HG03139 (cell line): ENCODE data around the gene SIPA1L3.
A peak's percentile ranks its signal among the peaks of the same experiment; 100 is the strongest.
"Not testable (repeated sequence)": the region's sequence is repeated elsewhere in the genome, so short reads cannot be mapped to it uniquely, and the experiment has no call there.

Source experiments
- ATAC-seq: cut with Tn5 transposase; IDR thresholded peaks from one replicate; pipeline ENCODE4 v1.9.1; 2021; ENCODE audit not compliant: unreplicated experiment

Gene SIPA1L3

GRCh38 chr19:37906869-37907734 lies at the start of gene SIPA1L3:
Gene SIPA1L3, plus strand, starts transcription at chr19:37907208. Its CDS starts 174,358 bp downstream, at chr19:38081566.
- peak; percentile 67 for ATAC-seq

DNA sequence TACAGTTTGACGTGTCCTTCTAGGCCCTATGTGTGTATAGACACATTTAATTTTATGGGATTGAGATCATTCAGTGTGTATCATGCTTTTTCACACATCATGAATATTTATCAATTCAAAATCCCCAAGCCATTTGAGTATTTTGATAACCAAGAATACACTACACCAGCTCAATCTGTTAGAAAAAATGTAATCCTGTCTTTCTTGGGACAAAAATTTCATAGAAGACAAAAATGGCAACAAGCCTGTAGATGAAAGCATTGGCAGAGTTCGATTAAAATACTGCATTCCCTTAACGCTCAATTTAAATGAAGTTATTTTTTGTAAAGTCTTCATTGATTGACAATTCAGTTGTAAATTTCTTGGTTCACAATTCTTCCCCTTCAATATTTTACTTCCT lies 42.5 kb upstream of the SIPA1L3 start:
- no peak for ATAC-seq

GRCh38 chr19:37865930-37866329 lies 41.1 kb upstream of the SIPA1L3 start:
- ATAC-seq: not testable (repeated sequence)

DNA sequence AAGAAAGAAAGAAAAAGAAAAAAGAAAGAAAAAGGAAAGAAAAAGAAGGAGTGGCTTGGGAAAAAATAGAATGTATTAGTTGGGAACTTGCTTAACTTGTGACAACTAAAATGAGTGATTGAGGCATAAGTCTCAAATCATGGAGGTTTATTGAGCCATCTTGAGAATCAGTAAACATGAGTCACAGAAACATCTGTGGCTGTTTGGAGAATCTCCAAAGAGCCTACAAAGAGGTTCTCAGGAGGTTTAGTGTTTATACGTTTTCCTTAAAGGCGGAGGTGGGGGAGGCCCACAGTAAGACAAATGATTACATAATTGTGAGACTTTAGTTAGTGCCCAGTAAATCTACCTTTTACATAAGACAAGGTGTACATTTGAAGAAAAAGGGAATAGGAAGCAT lies 39.2 kb upstream of the SIPA1L3 start:
- ATAC-seq: no peak

- ATAC-seq: no peak
Measured at GRCh38 chr19:37869766-37870340, 37.2 kb upstream of the SIPA1L3 start.

DNA sequence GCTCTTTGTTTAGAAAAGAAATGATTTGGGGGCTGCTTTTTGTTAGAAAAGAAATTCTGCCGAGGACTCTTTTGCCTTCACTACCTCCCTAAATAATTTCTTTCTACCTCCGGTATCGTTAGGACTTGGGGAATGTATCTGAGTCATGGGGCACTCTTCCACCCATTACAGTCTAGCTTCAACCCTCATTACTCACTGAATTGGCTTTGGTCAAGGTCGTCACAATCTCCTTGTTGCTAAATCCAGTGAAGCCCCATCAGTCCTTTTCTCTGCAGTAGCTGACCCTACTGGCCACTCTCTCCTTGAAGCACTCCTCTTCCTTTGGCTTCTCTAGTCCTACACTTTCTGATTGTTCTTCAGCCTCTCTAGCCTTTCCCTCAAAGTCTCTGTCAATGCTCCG lies 34.6 kb upstream of the SIPA1L3 start:
- ATAC-seq: no peak

DNA sequence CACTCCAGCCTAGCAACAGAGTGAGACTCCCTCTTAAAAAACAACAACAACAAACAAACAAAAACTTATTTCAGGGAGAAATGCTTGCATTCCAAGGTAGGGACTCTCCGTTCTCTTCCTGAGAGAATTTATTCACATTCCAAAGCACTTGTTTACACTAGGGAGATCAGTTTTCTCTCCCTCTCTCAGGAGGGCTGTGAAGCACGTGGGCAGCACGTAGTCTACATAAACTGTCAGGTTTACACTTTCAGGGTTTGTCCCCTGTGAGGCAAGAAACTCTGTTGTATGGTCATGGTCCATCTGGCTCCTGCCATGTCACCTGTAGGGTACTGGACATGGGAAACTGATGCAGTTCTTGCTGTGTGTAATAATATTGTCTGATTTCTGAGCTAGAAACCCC lies 32.2 kb upstream of the SIPA1L3 start:
- ATAC-seq: no peak

DNA sequence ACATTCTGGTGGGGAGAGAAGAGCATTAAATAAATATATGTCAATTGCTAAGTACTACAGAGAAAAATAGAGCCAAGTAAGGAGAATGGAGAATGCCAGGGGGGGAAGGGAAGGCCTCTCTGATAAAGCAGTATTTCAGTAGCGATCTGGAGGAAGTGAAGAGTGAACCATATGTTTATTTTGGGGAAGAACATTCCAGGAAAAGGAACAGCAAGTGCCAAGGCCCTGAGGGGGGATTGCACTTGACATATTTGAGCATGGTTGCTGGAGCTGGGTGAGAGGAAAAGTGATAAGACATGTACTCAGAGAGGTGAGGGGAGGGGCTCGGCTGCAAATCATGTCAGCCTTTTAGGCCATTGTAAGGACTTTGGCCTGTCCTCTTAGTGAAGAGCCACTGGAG lies 31.0 kb upstream of the SIPA1L3 start:
- no peak for ATAC-seq

DNA sequence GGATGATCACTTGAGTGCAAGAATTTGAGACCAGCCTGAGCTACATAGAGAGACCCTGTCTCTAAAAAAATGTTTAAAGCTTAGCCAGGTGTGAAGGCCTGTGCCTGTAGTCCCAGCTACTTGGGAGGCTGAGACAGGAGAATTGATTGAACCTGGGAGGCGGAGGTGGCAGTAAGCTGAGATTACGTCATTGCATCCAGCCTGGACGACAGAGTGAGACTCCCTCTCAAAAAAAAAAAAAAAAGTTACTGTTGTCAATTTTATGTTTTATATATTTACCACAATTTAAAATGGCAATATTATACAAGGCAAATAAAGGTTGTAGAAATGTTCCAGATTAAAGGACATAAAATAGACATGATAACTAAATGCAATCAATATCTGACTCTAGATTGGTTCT lies 29.9 kb upstream of the SIPA1L3 start:
- ATAC-seq: no peak

- ATAC-seq: no peak
Measured at GRCh38 chr19:37885392-37885791, 21.6 kb upstream of the SIPA1L3 start.

- ATAC-seq: no peak
Measured at GRCh38 chr19:37886571-37886970, 20.4 kb upstream of the SIPA1L3 start.

- ATAC-seq: no peak
Measured at GRCh38 chr19:37893845-37894575, 13.0 kb upstream of the SIPA1L3 start.

GRCh38 chr19:37896180-37896579 lies 10.8 kb upstream of the SIPA1L3 start:
- no peak for ATAC-seq

DNA sequence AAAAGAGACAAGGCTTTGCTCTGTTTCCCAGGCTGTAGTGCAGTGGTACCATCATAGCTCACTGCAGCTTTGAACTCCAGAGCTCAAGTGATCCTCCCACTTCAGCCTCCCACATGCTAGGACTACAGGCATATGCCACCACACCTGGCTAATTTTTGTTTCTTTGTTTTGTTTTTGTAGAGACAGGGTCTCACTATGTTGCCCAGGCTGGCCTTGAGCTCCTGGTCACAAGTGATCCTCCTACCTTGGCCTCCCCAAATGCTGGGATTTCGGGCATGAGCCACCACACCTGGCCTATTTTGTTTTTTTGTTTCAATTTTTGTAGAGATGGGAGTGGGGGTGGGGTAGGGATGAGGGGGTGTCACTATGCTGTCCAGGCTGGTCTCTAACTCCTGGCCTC lies 7.6 kb upstream of the SIPA1L3 start:
- no peak for ATAC-seq

- ATAC-seq: no peak
Measured at GRCh38 chr19:37899966-37900365, 7.0 kb upstream of the SIPA1L3 start.

DNA sequence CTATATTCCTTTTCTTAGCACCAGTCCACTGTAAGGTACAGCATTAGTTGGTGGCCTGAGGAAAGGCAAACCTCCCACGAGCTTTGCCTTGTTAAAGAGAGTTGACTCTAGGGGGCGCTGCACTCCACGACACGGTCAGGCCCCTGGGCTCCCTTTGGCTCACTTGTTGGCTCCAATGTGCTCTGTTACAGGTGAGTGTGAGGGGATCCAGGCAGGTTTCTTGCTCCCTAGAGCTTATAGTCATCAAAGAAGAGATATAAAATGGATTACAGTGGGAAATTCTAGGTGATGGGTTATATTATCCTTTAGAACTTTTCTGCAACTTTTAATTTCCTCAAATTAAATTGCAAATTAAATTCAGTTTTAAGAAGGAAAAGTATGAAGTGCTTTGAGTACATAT lies 4.3 kb upstream of the SIPA1L3 start:
- no peak for ATAC-seq

GRCh38 chr19:37903096-37903495 lies 3.9 kb upstream of the SIPA1L3 start:
- ATAC-seq: no peak

DNA sequence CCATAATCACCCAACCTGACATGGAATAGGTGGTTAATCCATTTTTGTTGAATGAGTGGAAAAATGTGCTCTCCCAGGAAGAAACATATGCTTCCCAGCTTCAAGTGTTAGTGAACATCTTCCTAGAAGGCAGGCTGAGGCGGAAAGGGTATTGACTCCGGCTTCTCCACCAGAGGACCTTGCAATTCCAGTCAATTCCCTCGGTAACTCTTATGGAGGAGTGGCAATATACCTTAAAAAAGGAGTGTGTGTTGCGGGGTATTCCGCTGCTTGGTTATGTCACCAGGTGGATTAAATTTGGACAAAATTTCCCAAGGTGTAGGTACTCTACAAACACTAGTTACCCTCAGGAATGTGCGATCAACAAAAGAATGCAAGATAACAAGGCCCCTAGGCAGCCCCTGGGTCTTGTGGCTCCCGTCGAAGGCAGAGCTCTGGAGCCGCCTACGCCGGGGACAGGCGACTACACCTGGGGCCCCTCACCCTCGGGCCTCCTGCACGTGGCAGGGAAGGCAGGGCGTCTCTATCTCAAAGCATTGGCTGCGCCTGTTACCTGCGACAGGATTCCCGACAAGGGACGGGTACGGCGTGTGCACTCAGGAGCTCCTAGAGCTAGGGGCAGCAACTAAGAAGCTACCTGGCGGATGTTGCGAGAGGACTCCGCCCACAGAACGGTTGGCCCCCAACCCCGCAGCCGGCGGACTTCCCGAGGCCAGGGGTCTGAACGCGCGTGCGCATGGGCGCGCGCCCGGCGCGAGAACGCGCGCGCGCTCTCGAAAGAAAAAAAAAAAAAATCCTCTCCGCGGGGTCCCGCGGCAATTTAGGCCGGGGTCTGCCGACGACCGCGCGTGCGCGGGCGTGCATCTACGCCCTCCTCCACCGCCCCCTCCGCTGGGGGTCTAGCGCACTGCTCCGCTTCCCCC lies 801 bp upstream of the SIPA1L3 start, which contains the start of gene WDR87:
Gene WDR87, minus strand, starts transcription at position 649 of the 923 bp plus-strand sequence. CDS start 8,355 bp downstream, outside the sequence.
- ATAC-seq: peak; percentile 22

DNA sequence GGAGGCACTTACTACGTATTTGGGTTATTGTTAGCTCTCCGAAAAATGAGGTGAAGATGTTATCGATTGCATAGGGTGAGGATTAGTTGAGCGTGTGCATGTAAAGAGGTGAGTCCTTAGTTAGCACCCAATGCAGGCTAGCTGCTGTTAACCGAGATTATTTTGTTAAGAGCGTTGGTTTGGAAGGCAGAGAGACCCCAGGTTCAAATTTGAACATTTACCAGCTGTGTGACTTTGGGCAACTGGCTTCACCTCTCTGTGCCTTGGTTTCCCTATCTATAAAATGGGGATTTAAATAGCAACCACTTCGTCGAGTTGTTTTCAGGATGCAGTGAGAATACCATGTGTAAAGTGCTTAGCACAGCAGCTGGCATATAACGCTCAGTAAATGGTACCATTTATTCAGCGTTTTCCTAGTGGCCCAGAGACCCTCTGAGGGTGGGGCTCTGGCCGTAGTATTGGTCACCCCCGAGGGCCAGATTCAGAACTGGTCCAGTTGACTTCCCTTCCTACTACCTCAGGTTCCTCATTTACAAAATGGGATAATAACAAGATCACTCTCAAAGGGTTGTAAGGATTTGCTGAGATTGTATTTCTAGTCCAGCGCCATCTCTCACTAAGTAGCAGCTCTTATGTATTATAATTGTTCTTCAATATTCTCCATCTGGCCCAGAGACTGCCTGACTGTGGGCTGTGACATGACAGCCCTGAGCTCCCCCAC lies 887 bp downstream of the SIPA1L3 start:
- ATAC-seq: no peak

DNA sequence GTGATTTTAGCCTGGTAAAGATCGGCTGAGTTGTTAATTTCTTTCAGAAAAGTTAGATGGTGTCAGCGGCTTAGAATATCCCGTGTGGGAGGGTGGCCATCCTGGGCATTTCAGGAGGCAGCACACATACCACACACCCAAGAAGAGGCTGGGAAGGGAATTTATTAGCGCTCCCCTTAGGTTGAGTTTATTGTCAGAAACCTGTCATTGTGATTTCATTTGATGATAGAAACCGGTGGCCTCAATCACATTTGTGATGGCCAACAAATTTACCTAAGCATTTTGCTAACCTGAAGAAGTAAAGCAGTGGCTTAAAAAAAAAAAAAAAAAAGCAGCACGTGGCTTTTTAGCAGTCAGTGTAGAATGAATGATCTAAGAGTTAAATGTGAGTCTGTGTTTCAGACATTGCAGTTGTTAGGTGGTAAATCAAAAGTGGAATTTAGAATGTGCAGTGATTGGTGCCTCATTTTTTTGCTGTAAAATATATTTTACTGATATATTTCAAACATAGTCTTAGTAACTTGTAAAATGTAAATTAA lies 2.7 kb downstream of the SIPA1L3 start:
- ATAC-seq: no peak
